Neuron (in vitro differentiated cells): Measurements from ENCODE around the gene NRGN.

Experiments
- H2AFZ ChIP-seq: one replicate; pipeline ENCODE4 v1.6.1; 2013; ENCODE audit warnings: low read depth, mild to moderate bottlenecking, inconsistent platforms, low read length, moderate library complexity
- H3K27me3 ChIP-seq: one replicate; pipeline ENCODE4 v1.6.1; 2013; ENCODE audit warnings: low read length; ENCODE audit not compliant: insufficient read depth
- H3K36me3 ChIP-seq: one replicate; pipeline ENCODE4 v1.6.1; 2013; ENCODE audit warnings: low read length; ENCODE audit not compliant: insufficient read depth
- H3K4me1 ChIP-seq: one replicate; pipeline ENCODE4 v1.6.1; 2013; ENCODE audit warnings: low read length; ENCODE audit not compliant: insufficient read depth
- H3K4me3 ChIP-seq: 2 replicates; pipeline ENCODE4 v1.5.1; 2013; ENCODE audit warnings: mild to moderate bottlenecking, low read length, moderate library complexity
- H3K9me3 ChIP-seq: one replicate; pipeline ENCODE4 v1.6.1; 2013; ENCODE audit warnings: low read length

NRGN gene

GRCh38 chr11:124745835-124746620 is 6.3 kb downstream of the NRGN start:
- H3K27me3 ChIP-seq: no peaks in the 10 kb centered on the region
- no peaks in the 10 kb centered on the region for H3K4me1 ChIP-seq
- H3K36me3 ChIP-seq: no peaks in the 10 kb centered on the region
- peaks cover 5% of the 10 kb centered on the region for H3K9me3 ChIP-seq
- H2AFZ ChIP-seq: no peak overlapping the region
- H3K4me3 ChIP-seq: no peak overlapping the region

DNA sequence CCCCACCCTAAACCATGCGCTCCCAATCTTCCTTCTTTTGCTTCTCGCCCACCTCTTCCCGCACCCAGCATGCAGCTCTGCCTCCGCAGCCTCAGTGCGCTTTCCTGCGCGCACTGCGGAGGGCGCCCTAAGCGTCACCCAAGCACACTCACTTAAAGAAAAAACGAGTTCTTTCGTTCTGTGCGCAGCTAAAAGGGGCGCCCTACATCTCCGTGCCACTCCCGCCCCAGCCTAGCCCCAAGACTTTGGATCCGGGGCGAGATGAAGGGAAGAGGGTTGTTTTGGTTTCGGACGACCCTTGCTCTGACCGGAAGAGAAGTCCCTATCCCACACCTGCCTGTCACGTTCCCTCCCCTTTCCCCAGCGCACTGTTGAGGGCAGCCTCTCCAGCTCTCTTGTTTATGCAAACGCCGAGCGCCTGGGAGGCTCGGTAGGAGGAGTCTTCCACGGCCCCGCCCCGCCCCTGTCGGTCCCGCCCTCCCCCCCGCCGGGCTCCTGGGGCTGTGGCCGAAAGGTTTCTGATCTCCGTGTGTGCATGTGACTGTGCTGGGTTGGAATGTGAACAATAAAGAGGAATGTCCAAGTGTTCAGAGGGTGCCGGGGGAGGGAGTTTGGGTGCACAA is 7.0 kb downstream of the NRGN start:
- no peak overlapping the region for H3K4me3 ChIP-seq
- no peaks in the 10 kb centered on the region for H3K27me3 ChIP-seq
- no peak overlapping the region for H2AFZ ChIP-seq
- H3K36me3 ChIP-seq: no peaks in the 10 kb centered on the region
- H3K9me3 ChIP-seq: peaks cover 5% of the 10 kb centered on the region
- no peaks in the 10 kb centered on the region for H3K4me1 ChIP-seq

DNA sequence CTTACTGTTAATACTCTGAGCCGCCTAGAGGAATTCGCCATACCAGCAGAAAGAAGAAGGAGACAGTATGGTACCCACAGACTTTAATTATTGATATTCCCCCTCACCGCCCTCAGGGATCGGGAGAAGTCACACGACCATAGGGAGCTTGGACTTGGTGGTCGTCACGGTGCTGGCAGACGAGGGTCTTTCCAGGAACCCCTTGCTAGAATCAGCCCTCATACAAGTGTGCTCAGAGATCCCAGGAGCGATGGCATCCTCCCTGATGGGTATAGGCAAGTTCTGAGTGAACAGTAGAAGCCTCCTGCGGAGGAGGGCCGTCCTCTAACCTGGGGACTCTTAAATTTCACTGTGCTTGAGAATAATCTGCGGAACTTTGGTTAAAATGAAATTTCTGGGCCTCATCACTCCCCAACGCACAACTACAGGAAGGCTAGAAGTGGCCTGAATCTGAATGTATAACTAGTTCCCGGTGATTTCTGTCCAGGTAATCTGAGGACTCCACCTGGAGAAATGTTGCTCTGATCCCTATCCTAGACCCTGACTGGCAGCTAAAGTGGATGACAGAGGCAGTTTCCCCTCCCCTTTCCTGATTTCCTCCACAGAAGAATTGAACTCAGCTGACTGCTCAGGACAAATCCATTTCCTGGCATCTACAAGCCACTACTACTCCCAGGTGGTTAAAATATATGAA is 7.8 kb downstream of the NRGN start:
- Histone ChIP-seq H3K4me3 (no peak overlapping the region), H3K36me3 (no peaks in the 10 kb centered on the region), H3K9me3 (peaks cover 5% of the 10 kb centered on the region), H2AFZ (no peak overlapping the region), H3K27me3 (no peaks in the 10 kb centered on the region), H3K4me1 (no peaks in the 10 kb centered on the region)

- peaks cover 5% of the 10 kb centered on the region for H3K9me3 ChIP-seq
- no peaks in the 10 kb centered on the region for H3K27me3 ChIP-seq
Observed at GRCh38 chr11:124748100-124748418, 8.3 kb downstream of the NRGN start.

GRCh38 chr11:124748481-124749343 is 9.0 kb downstream of the NRGN start:
- H3K9me3 ChIP-seq: peaks cover 5% of the 10 kb centered on the region
- H3K27me3 ChIP-seq: no peaks in the 10 kb centered on the region
- no peaks in the 10 kb centered on the region for H3K4me1 ChIP-seq
- H3K36me3 ChIP-seq: no peaks in the 10 kb centered on the region
- H3K4me3 ChIP-seq: no peak overlapping the region
- H2AFZ ChIP-seq: no peak overlapping the region

More at GRCh38 chr11:124748100-124748418, 8.3 kb downstream of the NRGN start:
- H3K36me3 ChIP-seq: no peaks in the 10 kb centered on the region
- H3K4me1 ChIP-seq: no peaks in the 10 kb centered on the region
- no peak overlapping the region for H3K4me3 ChIP-seq
- no peak overlapping the region for H2AFZ ChIP-seq

DNA sequence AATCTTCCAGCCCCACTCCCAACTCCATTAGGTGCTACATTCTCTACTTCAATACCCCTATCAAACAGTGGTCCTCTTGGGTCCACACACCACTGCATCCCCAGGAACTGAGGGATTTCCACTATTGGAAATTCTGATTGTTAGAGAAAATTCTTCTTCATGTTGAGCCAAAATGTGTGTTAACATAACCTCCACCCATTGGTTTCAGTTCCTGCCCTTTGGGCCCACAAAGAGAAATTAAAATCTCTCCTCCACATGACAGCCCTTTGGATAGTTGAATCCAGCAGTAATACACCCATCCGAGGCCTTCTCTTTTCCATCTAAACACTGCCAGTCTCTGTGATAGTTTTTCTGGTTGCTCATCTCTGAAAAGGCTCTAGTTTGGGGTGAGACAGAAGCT is 10.2 kb downstream of the NRGN start:
- H2AFZ ChIP-seq: no peak overlapping the region
- H3K36me3 ChIP-seq: no peaks in the 10 kb centered on the region
- H3K4me3 ChIP-seq: no peak overlapping the region
- H3K4me1 ChIP-seq: peaks cover 5% of the 10 kb centered on the region
- peaks cover 5% of the 10 kb centered on the region for H3K9me3 ChIP-seq
- H3K27me3 ChIP-seq: no peaks in the 10 kb centered on the region

GRCh38 chr11:124751391-124751740 is 11.6 kb downstream of the NRGN start:
- Histone ChIP-seq H3K4me1 (peaks cover 7% of the 10 kb centered on the region), H2AFZ (no peak overlapping the region), H3K27me3 (no peaks in the 10 kb centered on the region), H3K9me3 (peaks cover 2% of the 10 kb centered on the region), H3K4me3 (no peak overlapping the region), H3K36me3 (no peaks in the 10 kb centered on the region)

DNA sequence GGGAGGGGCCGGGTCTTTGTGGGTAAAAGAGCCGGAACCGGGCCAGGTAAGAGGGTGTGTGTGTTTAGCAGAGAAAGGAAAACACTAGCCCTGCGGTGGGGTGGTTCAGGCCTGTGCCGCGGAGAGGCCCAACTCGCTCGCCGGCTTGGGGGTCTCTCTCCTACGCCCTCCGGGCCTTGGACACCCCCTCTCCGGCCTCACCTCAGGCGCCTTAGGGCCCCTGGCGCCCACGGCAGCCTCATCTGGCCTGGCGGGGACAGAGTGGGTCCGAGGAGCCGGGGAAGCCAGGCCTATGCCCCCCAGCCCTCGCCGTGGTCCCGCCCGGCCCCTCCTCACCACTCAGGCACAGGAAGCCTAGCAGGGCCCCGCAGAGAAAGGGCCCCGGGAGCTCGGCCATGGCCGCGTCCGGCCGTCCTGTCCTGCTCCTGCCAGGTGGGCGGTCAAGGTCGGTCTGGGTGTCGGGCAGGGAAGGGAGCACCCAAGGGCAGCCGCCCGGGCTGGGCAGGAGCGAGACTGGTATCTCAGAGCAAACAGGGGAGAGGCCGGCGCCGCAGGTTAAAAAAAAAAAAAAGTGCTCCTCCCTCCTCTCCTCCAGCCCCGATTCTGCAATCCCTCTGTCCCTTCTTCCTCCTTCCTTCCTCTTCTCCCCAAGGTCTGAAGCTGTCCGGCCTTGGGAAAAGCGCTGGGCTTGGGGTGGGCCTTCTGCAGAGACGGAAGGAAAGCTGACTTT is 12.2 kb downstream of the NRGN start, which contains the start of gene VSIG2:
Gene VSIG2, minus strand, starts transcription at position 515 of the 730 bp plus-strand sequence. Its CDS starts 118 bp downstream, at position 397.
- no peak within 1 kb of the TSS for H2AFZ ChIP-seq
- no peaks in the 10 kb centered on the region for H3K36me3 ChIP-seq
- no peaks in the 10 kb centered on the region for H3K9me3 ChIP-seq
- H3K4me1 ChIP-seq: peaks cover 7% of the 10 kb centered on the region
- no peaks in the 10 kb centered on the region for H3K27me3 ChIP-seq
- H3K4me3 ChIP-seq: no peak within 1 kb of the TSS

DNA sequence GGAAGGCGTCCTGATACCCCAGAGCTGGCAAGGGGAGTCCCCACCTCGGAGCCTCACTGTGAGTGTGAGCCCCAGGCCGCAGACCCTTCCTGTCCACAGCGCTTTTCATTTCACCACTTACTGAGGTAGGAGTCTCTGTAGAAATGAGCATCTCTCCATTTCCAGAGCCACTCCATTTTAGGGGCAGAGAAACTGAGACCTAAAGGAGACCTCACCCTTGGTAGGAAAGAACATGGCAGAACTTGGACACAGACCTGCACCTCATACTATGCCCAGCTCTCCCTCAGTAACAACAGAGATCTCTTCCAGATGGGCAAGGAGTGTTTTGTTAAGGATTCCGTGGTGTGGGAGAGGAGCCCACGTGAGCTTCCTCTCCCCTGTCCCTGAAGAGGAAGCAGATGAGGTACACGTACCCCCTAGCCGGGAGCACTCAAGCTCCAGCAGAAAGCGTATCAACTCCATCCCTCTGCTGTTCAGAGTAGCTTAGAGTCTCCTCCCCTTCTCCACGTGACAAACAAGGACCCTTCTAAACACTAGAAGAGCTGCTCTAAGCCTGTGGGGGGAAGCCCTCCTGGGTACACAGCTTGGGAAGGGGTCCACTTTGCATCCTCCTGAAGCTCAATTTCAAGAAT is 12.8 kb downstream of the NRGN start:
- peaks cover 7% of the 10 kb centered on the region for H3K4me1 ChIP-seq
- no peaks in the 10 kb centered on the region for H3K9me3 ChIP-seq
- H3K27me3 ChIP-seq: no peaks in the 10 kb centered on the region
- no peaks in the 10 kb centered on the region for H3K36me3 ChIP-seq
- no peak overlapping the region for H2AFZ ChIP-seq
- H3K4me3 ChIP-seq: no peak overlapping the region

DNA sequence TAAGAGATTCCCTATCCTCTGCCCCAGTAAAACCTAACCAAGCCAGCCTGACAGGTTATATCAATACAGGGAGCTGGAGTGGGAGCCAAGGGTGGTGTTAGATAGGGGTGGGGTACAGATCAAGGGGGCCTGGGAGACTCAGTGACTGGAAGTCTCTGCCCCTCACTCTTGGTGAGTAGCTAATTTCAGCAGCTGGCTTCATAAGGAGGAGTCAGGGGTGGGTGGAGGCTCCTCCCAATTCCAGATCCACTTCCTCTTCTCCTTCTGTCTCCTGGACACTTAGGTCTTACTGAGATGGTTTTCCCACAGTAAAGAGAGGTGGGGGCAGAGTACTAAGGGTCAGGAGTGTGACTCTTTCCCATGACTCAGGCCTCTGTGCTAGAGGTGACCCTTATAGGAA is 13.5 kb downstream of the NRGN start:
- Histone ChIP-seq H3K27me3 (no peaks in the 10 kb centered on the region), H3K4me3 (no peak overlapping the region), H2AFZ (no peak overlapping the region), H3K4me1 (peaks cover 7% of the 10 kb centered on the region), H3K36me3 (no peaks in the 10 kb centered on the region), H3K9me3 (no peaks in the 10 kb centered on the region)

- Histone ChIP-seq H2AFZ (no peak overlapping the region), H3K9me3 (no peaks in the 10 kb centered on the region), H3K4me3 (no peak overlapping the region), H3K36me3 (no peaks in the 10 kb centered on the region), H3K27me3 (no peaks in the 10 kb centered on the region), H3K4me1 (peaks cover 7% of the 10 kb centered on the region)
Observed at GRCh38 chr11:124753624-124754023, 13.9 kb downstream of the NRGN start.

- H3K9me3 ChIP-seq: peaks cover 2% of the 10 kb centered on the region
- H3K27me3 ChIP-seq: no peaks in the 10 kb centered on the region
- peaks cover 7% of the 10 kb centered on the region for H3K4me1 ChIP-seq
- H3K4me3 ChIP-seq: no peak overlapping the region
- H3K36me3 ChIP-seq: no peaks in the 10 kb centered on the region
- no peak overlapping the region for H2AFZ ChIP-seq
Observed at GRCh38 chr11:124754309-124754708, 14.6 kb downstream of the NRGN start.
